Measurements from ENCODE around the gene RNF41. TPM values are rescaled to one million over a fixed set of nuclear protein-coding genes. Genes with fewer than 3 reads are reported as not detected.

RNF41 gene
- total RNA-seq, 2 donors from 2014 or later = 45.1 to 88.4 TPM

GRCh38 chr12:56241424-56242303, 19.9 kb upstream of the RNF41 start:
- H3K27me3 ChIP-seq = no peaks in the 10 kb centered on the region
- no peak overlapping the region for H3K27ac ChIP-seq
- DNase-seq (ENCODE audit: low spot score) = no peak
- no peak for TF ChIP-seq CTCF (IDR thresholded peaks at IDR 0.05)
- no peak overlapping the region for H3K4me3 ChIP-seq
- peaks cover 73% of the 10 kb centered on the region for H3K36me3 ChIP-seq
- H3K4me1 ChIP-seq = peaks cover 0 to 9% of the 10 kb centered on the region in 2 donors
- H3K9me3 ChIP-seq = no peaks in the 10 kb centered on the region

GRCh38 chr12:56237552-56237951, 15.8 kb upstream of the RNF41 start:
- no peaks in the 10 kb centered on the region for H3K4me1 ChIP-seq
- no peak overlapping the region for H3K27ac ChIP-seq
- no peaks in the 10 kb centered on the region for H3K27me3 ChIP-seq
- peaks cover 33% of the 10 kb centered on the region for H3K36me3 ChIP-seq
- no peak for DNase-seq (ENCODE audit: low spot score)
- H3K9me3 ChIP-seq = no peaks in the 10 kb centered on the region
- H3K4me3 ChIP-seq = no peak overlapping the region
- TF ChIP-seq CTCF (IDR thresholded peaks at IDR 0.05) = no peak

- no peak overlapping the region for H3K27ac ChIP-seq
- H3K9me3 ChIP-seq = no peaks in the 10 kb centered on the region
- H3K36me3 ChIP-seq = peaks cover 27% of the 10 kb centered on the region
- no peaks in the 10 kb centered on the region for H3K27me3 ChIP-seq
- H3K4me3 ChIP-seq = no peak overlapping the region
- no peak for DNase-seq (ENCODE audit: low spot score)
- TF ChIP-seq CTCF (IDR thresholded peaks at IDR 0.05) = no peak
- H3K4me1 ChIP-seq = no peaks in the 10 kb centered on the region
Observed at GRCh38 chr12:56236985-56237384, 15.3 kb upstream of the RNF41 start.

GRCh38 chr12:56236091-56236490, 14.4 kb upstream of the RNF41 start:
- no peak overlapping the region for H3K4me3 ChIP-seq
- no peak overlapping the region for H3K27ac ChIP-seq
- H3K27me3 ChIP-seq = no peaks in the 10 kb centered on the region
- H3K9me3 ChIP-seq = no peaks in the 10 kb centered on the region
- no peaks in the 10 kb centered on the region for H3K4me1 ChIP-seq
- peaks cover 18% of the 10 kb centered on the region for H3K36me3 ChIP-seq
- no peak for TF ChIP-seq CTCF (IDR thresholded peaks at IDR 0.05)
- DNase-seq (ENCODE audit: low spot score) = no peak

GRCh38 chr12:56234746-56235436, 13.2 kb upstream of the RNF41 start:
- no peaks in the 10 kb centered on the region for H3K4me1 ChIP-seq
- DNase-seq (ENCODE audit: low spot score) = no peak
- H3K27ac ChIP-seq = no peak overlapping the region
- no peaks in the 10 kb centered on the region for H3K27me3 ChIP-seq
- H3K36me3 ChIP-seq = peaks cover 6% of the 10 kb centered on the region
- TF ChIP-seq CTCF (IDR thresholded peaks at IDR 0.05) = no peak
- no peaks in the 10 kb centered on the region for H3K9me3 ChIP-seq
- no peak overlapping the region for H3K4me3 ChIP-seq
